Measurements from ENCODE around the gene TMEM89. TPM values are rescaled to one million over a fixed set of nuclear protein-coding genes. Genes with fewer than 3 reads are reported as not detected.

TMEM89 gene
- total RNA-seq, 1 donor: not detected

DNA sequence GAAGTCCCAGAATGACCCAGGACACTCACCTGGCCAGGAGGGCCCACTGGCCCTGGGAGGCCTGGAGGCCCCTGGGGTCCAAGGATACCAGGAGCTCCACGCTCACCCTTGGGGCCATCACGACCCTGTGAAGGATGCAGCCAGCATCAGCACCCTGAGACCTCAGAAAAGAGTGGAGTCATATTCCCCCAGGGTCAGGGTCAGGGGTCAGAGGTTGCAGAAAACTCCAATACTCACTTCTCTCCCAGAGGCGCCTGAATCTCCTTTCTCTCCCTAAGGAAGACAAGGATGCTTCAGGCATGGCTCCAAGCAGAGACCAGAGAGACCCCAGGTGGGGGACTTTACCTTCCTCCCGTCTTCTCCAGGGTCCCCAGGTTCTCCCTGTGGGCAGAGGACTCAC is 44.9 kb downstream of the TMEM89 start:
- H4K20me1 ChIP-seq (ENCODE audit: insufficient read depth, low read length): no peaks in the 10 kb centered on the region
- H3K9me3 ChIP-seq (ENCODE audit: low read depth, low read length): no peaks in the 10 kb centered on the region
- peaks cover 12% of the 10 kb centered on the region for H3K36me3 ChIP-seq (ENCODE audit: insufficient read depth, low read length)
- H3K27me3 ChIP-seq (ENCODE audit: insufficient read depth, low read length): no peaks in the 10 kb centered on the region
- H3K79me2 ChIP-seq (ENCODE audit: insufficient read depth, low read length): no peaks in the 10 kb centered on the region
- no peak overlapping the region for H3K27ac ChIP-seq (ENCODE audit: low read depth, low read length)
- TF ChIP-seq, protein P1, sequence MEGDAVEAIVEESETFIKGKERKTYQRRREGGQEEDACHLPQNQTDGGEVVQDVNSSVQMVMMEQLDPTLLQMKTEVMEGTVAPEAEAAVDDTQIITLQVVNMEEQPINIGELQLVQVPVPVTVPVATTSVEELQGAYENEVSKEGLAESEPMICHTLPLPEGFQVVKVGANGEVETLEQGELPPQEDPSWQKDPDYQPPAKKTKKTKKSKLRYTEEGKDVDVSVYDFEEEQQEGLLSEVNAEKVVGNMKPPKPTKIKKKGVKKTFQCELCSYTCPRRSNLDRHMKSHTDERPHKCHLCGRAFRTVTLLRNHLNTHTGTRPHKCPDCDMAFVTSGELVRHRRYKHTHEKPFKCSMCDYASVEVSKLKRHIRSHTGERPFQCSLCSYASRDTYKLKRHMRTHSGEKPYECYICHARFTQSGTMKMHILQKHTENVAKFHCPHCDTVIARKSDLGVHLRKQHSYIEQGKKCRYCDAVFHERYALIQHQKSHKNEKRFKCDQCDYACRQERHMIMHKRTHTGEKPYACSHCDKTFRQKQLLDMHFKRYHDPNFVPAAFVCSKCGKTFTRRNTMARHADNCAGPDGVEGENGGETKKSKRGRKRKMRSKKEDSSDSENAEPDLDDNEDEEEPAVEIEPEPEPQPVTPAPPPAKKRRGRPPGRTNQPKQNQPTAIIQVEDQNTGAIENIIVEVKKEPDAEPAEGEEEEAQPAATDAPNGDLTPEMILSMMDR (IDR thresholded peaks at IDR 0.05; ENCODE audit: extremely low read depth, low read depth, low read length): no peak
- no peaks in the 10 kb centered on the region for H3K4me1 ChIP-seq (ENCODE audit: insufficient read depth, low read length)
- H2AFZ ChIP-seq (ENCODE audit: low read length): no peak overlapping the region
- DNase-seq (ENCODE audit: insufficient read length, low spot score, missing footprints): no peak
- H3K4me2 ChIP-seq (ENCODE audit: insufficient read depth, low read length): no peak overlapping the region
- H3K4me3 ChIP-seq (ENCODE audit: insufficient read depth, low read length): no peak overlapping the region

GRCh38 chr3:48575366-48575765 is 46.2 kb downstream of the TMEM89 start:
- no peak overlapping the region for H3K27ac ChIP-seq (ENCODE audit: low read depth, low read length)
- H3K36me3 ChIP-seq (ENCODE audit: insufficient read depth, low read length): peaks cover 7% of the 10 kb centered on the region
- TF ChIP-seq, protein P1 (IDR thresholded peaks at IDR 0.05; ENCODE audit: extremely low read depth, low read depth, low read length): no peak
- no peaks in the 10 kb centered on the region for H3K9me3 ChIP-seq (ENCODE audit: low read depth, low read length)
- H3K4me1 ChIP-seq (ENCODE audit: insufficient read depth, low read length): no peaks in the 10 kb centered on the region
- H4K20me1 ChIP-seq (ENCODE audit: insufficient read depth, low read length): no peaks in the 10 kb centered on the region
- no peaks in the 10 kb centered on the region for H3K79me2 ChIP-seq (ENCODE audit: insufficient read depth, low read length)
- H2AFZ ChIP-seq (ENCODE audit: low read length): no peak overlapping the region
- DNase-seq (ENCODE audit: insufficient read length, low spot score, missing footprints): no peak
- H3K4me2 ChIP-seq (ENCODE audit: insufficient read depth, low read length): no peak overlapping the region
- H3K27me3 ChIP-seq (ENCODE audit: insufficient read depth, low read length): no peaks in the 10 kb centered on the region
- no peak overlapping the region for H3K4me3 ChIP-seq (ENCODE audit: insufficient read depth, low read length)

DNA sequence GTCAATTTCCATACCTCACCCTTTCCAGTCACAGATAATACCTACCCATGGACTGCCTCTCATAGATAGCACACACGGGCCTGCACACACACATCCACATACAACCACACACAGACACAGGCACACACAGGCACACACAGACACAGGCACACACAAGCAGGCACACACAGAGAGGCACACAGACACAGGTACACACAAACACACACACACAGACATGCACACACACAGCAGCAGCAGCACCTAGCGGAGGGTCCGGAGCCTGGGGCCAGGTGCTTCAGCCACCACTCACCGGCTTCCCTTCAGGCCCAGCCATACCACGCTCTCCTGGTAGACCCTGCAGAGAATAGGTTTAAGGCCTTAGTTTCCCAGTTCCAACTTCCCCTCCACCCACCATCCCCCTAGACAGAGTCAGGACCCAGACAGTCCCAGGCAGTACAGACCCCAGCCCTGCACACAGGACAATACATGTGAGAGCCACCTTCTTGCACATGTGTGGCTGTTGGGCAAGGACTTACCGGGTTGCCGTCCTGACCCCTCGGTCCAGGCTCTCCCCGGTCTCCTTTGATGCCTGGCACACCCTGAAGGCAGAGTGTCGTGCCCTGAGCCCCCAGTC is 47.5 kb downstream of the TMEM89 start:
- H3K36me3 ChIP-seq (ENCODE audit: insufficient read depth, low read length): peaks cover 7% of the 10 kb centered on the region
- no peak overlapping the region for H2AFZ ChIP-seq (ENCODE audit: low read length)
- no peaks in the 10 kb centered on the region for H3K9me3 ChIP-seq (ENCODE audit: low read depth, low read length)
- no peak overlapping the region for H3K4me2 ChIP-seq (ENCODE audit: insufficient read depth, low read length)
- H3K27ac ChIP-seq (ENCODE audit: low read depth, low read length): no peak overlapping the region
- DNase-seq (ENCODE audit: insufficient read length, low spot score, missing footprints): no peak
- no peaks in the 10 kb centered on the region for H3K4me1 ChIP-seq (ENCODE audit: insufficient read depth, low read length)
- H3K27me3 ChIP-seq (ENCODE audit: insufficient read depth, low read length): no peaks in the 10 kb centered on the region
- no peaks in the 10 kb centered on the region for H3K79me2 ChIP-seq (ENCODE audit: insufficient read depth, low read length)
- no peak overlapping the region for H3K4me3 ChIP-seq (ENCODE audit: insufficient read depth, low read length)
- TF ChIP-seq, protein P1 (IDR thresholded peaks at IDR 0.05; ENCODE audit: extremely low read depth, low read depth, low read length): no peak
- H4K20me1 ChIP-seq (ENCODE audit: insufficient read depth, low read length): no peaks in the 10 kb centered on the region

DNA sequence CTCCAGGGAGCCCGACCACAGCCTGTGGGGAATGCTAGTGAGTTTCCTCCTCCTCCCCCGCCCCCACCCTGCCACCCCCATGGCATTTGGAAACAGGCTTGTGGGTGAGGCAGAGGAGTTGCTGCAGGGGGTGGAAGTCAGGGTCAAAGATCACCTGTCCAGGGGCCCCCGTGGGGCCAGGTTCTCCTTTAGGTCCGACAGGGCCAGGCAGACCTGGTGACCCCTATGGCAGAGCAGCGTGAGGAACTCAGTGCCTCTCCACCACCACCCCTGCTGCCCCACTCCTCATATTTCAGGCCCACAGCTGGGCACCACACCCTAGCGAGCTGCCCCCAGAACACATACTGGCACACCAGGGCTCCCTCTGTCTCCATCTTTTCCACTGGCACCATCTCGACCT is 49.1 kb downstream of the TMEM89 start:
- no peaks in the 10 kb centered on the region for H3K4me1 ChIP-seq (ENCODE audit: insufficient read depth, low read length)
- H3K27me3 ChIP-seq (ENCODE audit: insufficient read depth, low read length): no peaks in the 10 kb centered on the region
- TF ChIP-seq, protein P1 (IDR thresholded peaks at IDR 0.05; ENCODE audit: extremely low read depth, low read depth, low read length): no peak
- H3K79me2 ChIP-seq (ENCODE audit: insufficient read depth, low read length): no peaks in the 10 kb centered on the region
- peaks cover 3% of the 10 kb centered on the region for H3K36me3 ChIP-seq (ENCODE audit: insufficient read depth, low read length)
- H4K20me1 ChIP-seq (ENCODE audit: insufficient read depth, low read length): no peaks in the 10 kb centered on the region
- H2AFZ ChIP-seq (ENCODE audit: low read length): no peak overlapping the region
- DNase-seq (ENCODE audit: insufficient read length, low spot score, missing footprints): no peak
- no peak overlapping the region for H3K4me3 ChIP-seq (ENCODE audit: insufficient read depth, low read length)
- H3K9me3 ChIP-seq (ENCODE audit: low read depth, low read length): no peaks in the 10 kb centered on the region
- no peak overlapping the region for H3K4me2 ChIP-seq (ENCODE audit: insufficient read depth, low read length)
- no peak overlapping the region for H3K27ac ChIP-seq (ENCODE audit: low read depth, low read length)
